PFSK-1 (cell line): ENCODE measurements around the gene FGF6.

Experiments used
- FOXP2 ChIP-seq: optimal IDR thresholded peaks from 2 replicates; pipeline ENCODE3; 2011; ENCODE audit warnings: borderline replicate concordance, control low read depth, inconsistent platforms; ENCODE audit not compliant: insufficient read depth; ENCODE audit errors: extremely low read length, extremely low read depth
- POLR2AphosphoS5 ChIP-seq: IDR thresholded peaks from 2 replicates; pipeline ENCODE4 v1.6.1; 2012; ENCODE audit warnings: low read depth, mild to moderate bottlenecking, control low read depth, low read length, moderate library complexity
- REST ChIP-seq, 2 experiments: IDR thresholded peaks; 2 replicates each; pipeline versions ENCODE4 v1.6.1 to v1.8.0; 2011 to 2012; ENCODE audit warnings: low read depth in 2 of 2, low read length in 2 of 2, control low read depth in 1 of 2, inconsistent platforms in 1 of 2, mild to moderate bottlenecking in 1 of 2, moderate library complexity in 1 of 2; ENCODE audit not compliant: insufficient read depth in 1 of 2
- SIN3A ChIP-seq: IDR thresholded peaks from 2 replicates; pipeline ENCODE4 v1.6.1; 2012; ENCODE audit warnings: mild to moderate bottlenecking, low read length, moderate library complexity, borderline replicate concordance; ENCODE audit not compliant: insufficient read depth
- TAF1 ChIP-seq: IDR thresholded peaks from 2 replicates; pipeline ENCODE4 v1.6.1; 2012; ENCODE audit warnings: low read length, control low read depth, borderline replicate concordance; ENCODE audit not compliant: insufficient read depth

Gene FGF6

GRCh38 chr12:4431866-4432265 lies 13.7 kb downstream of the FGF6 start:
- TF ChIP-seq SIN3A, result no peak
- no peak for TF ChIP-seq POLR2AphosphoS5
- TF ChIP-seq TAF1, result no peak
- no peak for TF ChIP-seq REST (IDR thresholded peaks at IDR 0.05; ENCODE audit: insufficient read depth in 1 of 2, low read depth in 2 of 2, low read length in 2 of 2)

DNA sequence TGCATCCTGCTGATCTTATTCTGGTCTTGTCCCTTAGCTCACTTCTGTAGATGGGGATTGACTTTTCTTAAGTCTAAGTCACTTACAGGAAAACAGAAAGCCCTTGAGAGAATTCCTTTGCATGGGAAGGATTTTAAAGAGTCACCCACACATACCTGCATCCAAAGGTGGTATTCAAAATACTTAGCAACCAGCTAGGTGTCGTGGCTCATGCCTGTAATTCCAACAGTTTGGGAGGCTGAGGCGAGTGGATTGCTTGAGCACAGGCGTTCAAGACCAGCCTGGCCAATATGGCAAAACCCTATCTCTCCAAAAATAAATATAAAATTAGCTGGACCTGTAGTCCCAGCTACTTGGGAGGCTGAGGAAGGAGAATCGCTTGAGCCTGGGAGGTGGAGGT lies 14.2 kb downstream of the FGF6 start:
- TF ChIP-seq TAF1 (no peak), REST (IDR thresholded peaks at IDR 0.05; ENCODE audit: insufficient read depth in 1 of 2, low read depth in 2 of 2, low read length in 2 of 2) (no peak), POLR2AphosphoS5 (no peak), SIN3A (no peak), FOXP2 (no peak)

GRCh38 chr12:4424422-4424821 lies 21.2 kb downstream of the FGF6 start:
- TF ChIP-seq SIN3A, result no peak

- TF ChIP-seq SIN3A (no peak), TAF1 (no peak), POLR2AphosphoS5 (no peak), REST (IDR thresholded peaks at IDR 0.05; ENCODE audit: insufficient read depth in 1 of 2, low read depth in 2 of 2, low read length in 2 of 2) (no peak), FOXP2 (no peak)
These were observed 22.0 kb downstream of the FGF6 start for GRCh38 chr12:4423528-4424195.

DNA sequence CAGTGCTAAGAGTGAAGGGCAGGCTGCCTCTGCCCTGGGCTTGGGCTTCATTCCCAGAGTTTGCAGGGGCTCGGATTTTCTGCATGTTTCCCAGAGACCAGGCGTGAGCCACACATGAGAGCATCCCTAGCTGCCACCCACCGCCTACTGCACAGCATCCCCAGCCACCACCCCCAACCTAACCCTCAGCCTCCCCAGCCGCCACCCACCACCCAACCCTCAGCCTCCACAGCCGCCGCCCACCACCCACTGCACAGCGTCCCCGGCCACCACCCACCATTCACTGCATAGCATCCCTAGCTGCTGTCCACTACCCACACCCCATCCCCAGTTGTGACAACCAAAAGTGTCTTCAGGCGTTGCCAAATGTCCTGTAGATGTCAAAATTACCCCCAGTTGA lies 22.6 kb downstream of the FGF6 start:
- TF ChIP-seq FOXP2, result no peak
- no peak for TF ChIP-seq TAF1
- TF ChIP-seq REST (IDR thresholded peaks at IDR 0.05; ENCODE audit: insufficient read depth in 1 of 2, low read depth in 2 of 2, low read length in 2 of 2), result no peak
- TF ChIP-seq POLR2AphosphoS5, result no peak
- no peak for TF ChIP-seq SIN3A
